NCI-H2081 treated with DMSO at 0.1 percent for 48 hours (cell line): ENCODE data around the gene PRSS38.

Experiments
- DNase-seq: peaks from one replicate; lab custom pipeline; 2025; lab: John Stamatoyannopoulos, UW

The PRSS38 gene

DNA sequence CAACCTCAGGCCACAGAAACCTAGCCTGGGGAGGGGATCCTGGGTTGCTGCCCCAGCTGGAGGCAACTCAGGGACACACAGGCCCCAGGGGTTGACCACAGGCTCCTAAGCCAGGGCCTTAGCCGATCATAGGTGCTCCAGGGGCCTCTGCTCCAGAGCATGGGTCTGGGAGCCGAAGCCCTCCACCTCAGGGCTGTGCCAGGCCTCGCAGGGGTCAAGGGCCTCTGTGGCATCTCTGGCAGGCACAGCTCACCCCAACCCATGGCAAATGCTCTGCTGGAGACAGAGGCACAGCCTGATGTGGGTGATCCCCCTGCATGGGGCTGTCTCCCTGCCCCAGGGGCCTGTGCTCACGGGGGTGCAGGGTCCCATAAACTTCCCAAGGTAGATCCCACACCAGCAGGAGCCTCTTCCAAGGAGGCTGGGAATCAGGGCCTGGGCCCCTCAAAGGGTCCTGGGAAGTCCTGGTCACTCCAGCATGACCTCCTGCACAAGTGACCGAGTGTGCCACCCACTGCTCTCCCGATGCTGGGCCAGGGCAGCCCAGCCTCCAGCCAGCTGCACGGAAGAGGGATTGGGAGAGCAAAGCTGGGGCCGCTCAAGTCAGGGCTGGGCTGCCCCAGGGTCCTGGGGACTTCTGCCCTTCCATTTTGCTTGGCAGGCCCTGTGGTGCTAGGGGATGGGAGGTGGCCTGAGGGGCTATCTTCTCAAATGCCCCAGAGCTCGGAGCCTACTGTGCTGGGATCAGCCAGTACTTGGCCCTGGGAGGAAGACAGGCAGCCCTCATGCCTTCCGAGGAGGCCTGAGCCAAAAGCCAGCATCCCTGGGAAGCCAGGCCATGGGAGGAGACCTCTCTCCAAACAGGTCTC, 22.2 kb upstream of the PRSS38 start:
- no peak for DNase-seq

DNA sequence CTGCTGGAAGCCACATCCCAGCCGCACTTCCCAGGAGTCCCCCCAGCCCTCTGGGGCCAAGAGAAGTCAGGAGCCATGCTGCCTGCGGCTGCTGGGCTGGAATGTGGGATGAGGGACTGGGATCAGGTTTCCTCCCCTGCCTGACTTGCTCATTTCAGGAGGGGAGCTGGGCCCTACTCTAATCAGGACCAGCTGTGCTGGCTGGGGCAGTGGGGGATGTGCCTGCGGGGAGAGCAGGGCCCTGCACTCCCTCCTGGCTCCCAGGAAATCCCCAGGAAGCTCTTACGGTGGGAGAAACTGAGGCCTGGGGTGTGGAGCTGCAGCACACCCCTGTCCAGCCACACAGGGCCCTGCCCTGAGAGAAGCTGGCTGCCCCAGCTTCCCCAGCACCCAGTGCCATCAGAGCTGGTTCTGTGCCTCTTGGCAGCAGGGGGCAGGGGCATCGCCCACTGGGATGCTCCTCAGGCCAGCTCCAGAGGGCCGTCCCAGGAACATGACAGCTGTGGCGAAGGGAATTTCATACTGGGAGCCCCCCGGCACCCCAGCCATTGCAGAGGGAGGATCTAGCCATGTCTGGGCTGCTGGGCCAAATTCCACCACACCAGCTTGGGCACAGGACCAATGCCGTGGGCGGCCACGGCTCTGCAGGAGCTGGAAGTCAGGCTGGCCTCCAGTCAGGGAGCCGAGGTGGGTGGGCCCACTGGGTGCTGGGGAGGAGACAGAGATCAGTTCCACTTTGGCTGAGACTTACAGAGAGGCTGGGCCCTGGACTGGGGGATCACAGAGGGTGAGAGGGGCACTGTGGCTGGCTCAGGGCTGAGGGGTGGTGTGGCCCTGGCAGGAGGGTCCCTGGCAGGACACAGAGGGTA, 21.3 kb upstream of the PRSS38 start:
- DNase-seq: no peak

DNA sequence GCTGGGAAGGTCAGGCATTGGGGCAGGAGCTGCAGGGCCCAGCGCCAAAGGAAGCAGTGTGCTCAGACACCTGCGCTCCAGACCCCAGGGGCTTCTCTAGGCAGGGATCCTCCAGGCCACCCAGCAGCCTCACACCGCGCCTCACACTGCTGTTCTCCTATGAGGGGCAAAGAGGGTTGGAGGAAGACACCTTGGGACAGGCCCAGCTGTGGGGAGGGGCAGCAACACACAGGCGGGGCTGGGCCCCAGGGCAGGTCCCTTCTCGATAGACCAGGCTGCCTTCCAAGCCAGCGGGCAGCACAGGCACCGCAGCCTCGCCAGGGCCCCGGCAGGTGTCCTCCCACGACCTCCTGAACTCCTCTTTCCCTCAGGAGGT, 20.7 kb upstream of the PRSS38 start:
- no peak for DNase-seq

DNA sequence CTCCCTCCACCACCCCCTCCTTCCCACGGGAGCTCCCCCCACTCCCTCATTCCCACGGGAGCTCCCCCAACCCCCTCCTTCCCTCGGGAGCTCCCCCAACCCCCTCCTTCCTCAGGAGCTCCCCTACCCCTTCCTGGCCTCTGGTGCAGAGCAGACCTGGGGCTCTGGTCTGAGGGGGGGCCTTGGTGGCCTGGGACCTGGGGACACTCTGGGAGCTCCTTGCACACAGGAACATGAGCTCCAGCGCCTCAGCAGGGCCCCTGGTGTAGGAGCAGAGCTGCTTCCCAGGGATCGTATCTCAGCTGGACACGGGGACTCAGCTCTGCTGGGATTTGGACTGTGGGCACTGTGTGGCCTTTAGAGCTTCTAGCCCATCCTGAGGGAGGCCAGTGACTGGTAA, 19.7 kb upstream of the PRSS38 start:
- DNase-seq: no peak

DNA sequence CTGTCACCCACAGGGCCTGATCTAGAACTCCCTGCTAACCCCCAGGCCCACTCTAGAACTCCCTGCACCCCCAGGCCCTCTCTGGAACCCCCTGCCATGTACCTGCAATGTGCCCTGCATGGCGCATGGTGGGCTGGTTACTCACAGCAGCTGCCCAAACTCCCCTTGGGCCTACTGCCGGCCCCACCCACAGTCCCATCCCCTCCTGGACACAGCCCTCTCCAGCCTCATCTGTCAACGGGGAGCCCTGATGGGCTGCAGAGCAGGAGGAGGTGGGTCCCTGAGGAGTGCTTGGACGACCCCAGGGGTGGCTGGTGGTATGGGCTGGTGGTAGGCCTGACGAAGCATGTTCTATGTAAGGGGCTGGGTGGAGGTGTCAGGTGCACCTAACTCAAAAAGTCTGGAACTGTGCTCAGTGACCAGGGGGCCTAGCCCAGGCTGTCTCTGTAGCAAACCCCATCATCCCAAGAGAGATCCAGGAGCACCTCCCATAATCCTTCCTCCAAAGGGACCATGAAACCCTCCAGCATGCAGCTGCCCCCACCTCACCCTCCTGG, 19.0 kb upstream of the PRSS38 start:
- DNase-seq: no peak

DNA sequence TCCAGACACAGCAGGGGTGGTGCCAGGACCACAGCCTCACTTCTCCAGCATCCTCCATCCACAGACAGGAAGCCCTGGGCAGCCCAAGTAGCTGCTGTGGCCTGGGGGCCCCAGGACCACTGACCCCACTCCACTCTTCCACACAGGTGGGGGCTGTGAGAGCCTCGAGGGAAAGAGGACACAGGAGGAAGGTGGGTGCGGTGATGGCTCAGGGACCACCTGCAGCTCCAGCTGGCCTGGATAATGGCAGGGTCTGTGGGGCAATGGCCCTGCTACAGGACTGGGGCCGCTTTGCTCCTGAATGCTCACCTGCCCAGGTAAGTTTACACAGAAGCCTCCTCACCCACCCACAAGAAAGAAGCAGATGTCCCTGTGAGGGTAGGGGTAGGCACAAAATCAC, 18.3 kb upstream of the PRSS38 start:
- DNase-seq: no peak

DNA sequence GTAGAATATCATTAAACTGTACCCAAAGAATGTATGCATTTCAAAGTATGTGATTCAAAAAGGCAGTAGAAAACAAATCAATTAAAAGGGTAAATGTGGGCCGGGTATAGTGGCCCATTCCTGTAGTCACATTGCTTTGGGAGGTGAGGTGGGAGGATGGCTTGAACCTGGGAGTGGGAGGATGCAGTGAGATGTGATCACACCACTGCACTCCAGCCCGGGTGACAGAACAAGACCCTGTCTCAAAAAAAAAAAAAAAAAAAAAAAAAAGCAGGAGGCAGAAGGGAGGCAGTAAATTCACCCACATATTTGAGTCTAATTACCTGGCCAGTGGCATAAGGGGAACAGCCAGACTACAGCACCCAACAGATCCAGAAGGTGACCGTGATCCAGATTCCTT, 17.9 kb upstream of the PRSS38 start:
- no peak for DNase-seq

DNA sequence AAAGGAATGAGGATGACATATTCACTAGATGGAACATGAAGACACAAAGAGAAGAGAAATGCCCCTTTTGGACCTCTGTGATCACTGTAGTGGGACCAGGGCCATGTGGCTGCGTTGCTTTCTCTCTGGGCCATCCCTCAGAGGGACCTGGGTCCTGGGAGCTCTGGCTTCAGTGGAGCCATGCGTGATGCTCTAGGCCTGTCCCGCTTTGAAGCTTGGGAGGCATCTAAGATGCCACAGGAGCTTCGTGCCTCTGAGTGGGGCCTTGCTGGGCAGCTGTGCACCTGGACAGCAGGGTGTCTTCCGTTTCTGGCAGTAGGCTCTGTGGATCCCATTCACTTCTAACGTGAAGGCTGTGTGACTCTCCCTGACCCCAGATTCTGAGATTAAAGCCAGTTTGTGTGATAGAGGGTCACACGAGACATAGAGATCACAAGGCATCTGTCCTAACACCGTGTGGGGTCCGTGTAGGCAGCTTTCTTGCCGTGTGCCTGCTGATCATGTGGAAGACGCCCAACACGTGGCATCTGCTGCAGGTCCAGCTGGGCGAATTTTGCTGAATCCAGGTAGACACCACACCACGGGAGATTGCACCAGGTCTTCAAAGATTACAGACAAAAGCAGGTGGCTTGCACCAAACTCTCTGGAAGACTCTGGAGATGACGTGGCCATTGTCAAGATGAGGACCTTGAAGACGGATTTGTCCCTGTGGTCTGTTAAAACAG, 17.2 kb upstream of the PRSS38 start:
- DNase-seq: no peak

DNA sequence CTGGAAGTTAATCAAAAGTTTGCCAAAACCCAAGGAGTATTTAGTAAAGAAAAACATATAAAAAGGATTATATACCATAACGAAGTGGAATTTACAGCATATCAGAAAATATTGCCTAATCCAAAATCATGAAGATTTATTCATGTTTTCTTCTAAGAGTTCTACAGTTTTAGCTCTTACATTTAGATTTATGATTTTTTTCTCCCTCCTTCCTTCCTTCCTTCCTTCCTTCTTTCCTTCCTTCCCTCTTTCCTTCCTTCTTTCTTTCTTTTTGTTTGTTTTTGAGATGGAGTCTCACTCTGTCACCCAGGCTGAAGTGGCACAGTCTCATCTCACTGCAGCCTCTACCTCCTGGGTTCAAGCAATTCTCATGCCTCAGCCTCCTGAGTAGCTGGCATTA, 15.7 kb upstream of the PRSS38 start:
- no peak for DNase-seq

DNA sequence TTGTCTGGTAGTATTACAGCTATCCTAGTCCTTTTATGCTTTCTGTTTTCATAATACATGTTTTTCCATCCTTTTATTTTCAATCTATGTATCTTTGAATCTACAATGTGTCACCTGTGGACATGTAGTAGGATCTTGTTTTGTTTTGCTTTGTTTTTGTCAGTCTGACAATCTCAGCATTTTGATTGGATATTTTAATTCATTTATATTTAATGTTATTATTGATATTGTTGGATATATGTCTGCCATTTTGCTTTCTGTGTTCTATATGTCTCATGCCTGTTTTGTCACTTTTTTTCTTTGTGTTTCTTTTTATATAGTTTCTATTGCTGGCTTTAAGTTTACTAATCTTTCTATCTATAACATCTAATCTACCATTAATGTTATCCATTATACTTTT, 11.5 kb upstream of the PRSS38 start:
- no peak for DNase-seq

DNA sequence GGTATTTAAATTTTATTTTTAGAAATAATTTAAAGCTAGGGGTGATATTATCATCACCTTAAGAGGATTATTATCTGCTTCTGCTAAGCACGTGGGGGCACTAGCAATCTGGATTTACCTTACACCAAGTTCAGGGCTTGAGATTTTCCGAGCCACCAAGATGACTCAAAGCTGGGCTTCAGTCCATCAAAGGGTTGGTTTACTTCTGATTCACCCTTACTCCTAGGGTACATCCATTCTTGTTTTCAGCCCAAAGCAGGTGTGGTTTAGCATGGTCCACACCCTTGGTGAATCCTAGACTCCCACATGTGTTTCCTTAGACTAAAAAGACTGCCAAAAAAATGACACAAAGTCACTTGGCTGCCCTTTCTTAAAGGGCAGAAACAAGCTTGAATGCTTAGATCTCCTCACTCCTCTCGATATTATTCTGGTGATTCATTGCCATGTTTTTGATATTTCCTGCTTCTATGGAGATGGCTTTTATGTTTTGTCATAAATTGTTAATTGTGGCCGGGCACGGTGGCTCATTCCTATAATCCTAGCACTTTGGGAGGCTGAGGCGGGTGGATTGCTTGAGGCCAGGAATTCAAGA, 9.8 kb upstream of the PRSS38 start:
- DNase-seq: no peak

DNA sequence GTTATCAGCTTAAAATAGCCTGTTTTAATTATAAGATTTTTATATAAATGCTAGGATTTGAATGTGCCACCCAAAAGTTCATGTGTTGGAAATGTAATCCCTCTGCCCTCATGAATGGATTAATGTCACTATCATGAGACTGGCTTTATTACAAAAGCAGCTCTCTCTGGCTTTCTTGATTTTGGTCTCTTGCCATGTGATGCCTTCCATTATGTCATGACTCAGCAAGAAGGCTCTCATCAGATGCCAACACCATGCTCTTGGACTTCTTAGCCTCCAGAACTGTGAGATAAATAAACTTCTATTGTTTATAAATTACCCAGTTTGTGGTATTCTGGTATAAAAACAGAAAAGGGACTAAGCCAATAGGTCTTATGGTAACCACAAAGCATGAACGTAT, 6.9 kb upstream of the PRSS38 start:
- no peak for DNase-seq

DNA sequence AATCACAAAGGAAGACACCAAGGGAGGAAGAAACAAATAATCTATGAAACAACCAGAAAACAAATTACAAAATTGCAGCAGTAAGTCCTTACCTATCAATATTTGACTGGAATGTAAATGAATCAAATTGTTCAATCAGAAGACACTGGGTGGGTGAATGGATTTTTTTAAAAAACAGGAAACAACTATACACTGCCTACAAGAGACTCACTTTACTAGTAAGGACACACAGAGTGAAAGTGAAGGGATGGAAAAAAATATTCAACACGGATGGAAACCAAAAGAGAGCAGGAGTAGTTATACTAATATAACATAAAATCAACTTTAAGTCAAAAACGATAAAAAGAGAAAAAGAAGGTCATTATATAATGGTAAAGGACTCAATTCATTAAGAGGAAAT, 6.4 kb upstream of the PRSS38 start:
- no peak for DNase-seq

DNA sequence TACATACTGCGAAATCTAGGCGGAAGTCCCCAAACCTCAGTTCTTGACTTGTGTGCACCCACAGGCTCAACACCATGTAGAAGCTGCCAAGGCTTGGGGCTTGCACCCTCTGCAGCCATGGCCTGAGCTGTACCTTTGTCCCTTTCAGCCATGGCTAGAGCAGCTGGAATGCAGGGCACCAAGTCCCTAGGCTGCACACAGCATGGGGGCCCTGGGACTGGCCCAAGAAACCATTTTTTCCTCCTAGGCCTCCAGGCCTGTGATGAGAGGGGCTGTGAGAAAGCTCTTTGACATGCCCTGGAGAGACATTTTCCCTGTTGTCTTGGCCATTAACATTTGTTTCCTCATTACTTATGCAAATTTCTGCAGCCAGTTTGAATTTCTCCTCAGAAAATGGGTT, 1.5 kb upstream of the PRSS38 start:
- no peak for DNase-seq

DNA sequence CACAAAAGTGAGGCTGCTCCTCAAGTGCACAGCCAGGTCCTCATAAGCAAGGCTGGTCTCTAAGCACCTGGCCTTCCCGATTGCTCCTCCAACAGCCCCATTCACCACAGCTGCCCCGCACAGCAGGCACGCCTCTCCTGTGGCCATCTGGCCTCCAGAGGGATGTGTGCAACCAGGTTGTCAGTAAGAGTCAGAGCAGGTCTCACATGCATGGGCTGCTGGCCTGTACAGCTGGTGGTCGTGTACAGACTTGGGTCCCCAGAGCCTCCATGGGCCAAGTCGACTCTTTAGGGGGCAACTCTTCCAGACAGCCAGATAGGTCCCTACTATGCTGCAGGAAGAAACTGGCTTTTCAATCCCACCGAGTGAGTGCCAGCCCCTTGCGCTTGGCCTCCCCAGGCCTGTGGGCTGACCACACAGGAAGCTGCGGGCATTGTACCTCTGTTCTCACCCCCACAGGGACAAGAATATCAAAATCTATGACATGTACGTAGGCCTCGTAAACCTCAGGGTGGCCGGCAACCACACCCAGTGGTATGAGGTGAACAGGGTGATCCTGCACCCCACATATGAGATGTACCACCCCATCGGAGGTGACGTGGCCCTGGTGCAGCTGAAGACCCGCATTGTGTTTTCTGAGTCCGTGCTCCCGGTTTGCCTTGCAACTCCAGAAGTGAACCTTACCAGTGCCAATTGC, 1.4 kb downstream of the PRSS38 start:
- no peak for DNase-seq

DNA sequence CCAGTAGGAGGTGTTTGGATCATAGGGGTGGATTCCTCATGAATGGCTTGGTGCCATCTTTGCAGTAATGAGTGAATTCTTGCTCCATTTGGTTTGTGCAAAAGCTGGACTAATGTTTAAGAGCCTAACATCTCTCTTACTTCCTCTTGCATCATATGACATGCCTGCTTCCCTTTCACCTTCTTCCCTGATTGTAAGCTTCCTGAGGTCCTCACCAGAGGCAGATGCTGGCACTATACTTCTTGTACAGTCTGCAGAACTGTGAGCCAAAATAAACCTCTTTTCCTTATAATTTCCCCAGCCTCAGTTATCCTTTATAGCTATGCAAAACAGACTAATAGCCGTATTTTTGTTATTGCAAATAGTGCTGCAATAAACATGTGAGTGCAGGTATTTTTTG, 8.1 kb downstream of the PRSS38 start:
- no peak for DNase-seq

DNA sequence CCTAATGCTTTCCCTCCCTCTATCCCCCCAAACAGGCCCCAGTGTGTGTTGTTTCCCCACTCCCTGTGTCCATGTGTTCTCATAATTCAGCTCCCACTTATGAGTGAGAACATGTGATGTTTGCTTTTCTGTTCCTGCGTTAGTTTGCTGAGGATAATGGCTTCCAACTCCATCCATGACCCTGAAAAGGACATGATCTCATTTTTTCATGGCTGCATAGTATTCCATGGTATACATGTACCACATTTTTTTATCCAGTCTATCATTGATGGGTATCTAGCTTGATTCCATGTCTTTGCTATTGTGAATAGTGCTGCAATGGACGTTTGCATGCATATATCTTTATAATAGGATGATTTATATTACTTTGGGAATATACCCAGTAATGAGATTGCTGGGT, 8.7 kb downstream of the PRSS38 start:
- no peak for DNase-seq

DNA sequence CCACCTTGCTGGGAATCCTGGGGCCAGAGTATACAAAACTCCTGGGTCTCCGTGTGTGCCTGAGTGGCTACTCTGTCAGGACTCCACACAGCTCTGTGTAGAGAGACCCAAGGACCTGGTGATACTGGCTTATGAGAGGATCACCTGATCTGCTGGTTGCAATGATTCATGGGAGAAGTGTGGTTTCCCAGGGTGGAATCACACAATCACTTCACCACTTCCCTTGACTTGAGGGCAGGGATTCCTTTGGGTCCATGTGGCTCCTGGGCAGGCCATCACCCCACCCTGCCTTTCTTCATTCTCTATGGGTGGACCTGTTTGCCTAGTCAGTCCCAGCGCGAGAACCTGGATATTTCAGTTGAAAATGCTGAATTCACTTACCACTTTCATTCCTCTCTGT, 13.3 kb downstream of the PRSS38 start:
- DNase-seq: no peak

DNA sequence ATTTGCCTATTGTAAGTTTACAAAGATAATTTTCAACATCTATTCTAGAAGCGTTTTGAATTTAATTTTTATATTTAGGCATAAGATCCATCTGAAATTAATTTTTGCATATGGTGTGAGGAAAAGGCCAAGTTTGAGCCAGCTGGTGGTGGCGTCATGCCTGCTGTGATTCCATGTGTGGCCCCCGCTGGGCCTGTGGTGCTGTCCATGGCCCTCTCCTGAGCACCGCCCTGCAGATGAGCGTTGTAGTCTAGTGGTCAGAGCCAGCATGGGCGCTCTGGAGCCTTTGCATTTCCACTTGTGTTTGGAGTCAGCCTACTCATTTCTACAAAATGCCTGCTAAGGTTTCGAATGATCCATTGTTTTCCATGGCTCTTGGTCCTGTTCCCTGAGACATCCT, 22.7 kb downstream of the PRSS38 start:
- no peak for DNase-seq

DNA sequence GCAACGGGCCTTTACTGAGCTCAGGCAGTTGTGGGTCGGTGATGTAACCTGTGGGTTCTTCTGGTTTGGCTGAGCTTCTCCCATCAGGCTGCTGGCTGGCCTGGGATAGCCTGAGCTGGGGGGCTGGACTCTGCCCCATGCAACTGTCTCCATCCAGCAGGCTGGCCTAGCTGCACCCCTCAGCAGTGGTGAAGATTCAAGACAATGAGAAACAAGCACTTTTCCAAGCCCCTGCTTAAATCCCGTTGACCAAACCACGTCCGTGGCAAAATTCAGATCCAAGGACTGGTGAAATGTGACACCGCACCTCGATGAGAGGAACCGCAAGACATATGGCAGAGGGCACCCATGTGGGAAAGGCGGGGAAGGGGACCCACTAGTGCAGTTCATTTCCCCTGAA, 25.6 kb downstream of the PRSS38 start:
- DNase-seq: no peak
